Ramos (cell line): Measurements from ENCODE around the gene AMIGO3.
"Not testable (repeated sequence)": the region's sequence is repeated elsewhere in the genome, so short reads cannot be mapped to it uniquely, and the experiment has no call there.

Source experiments
- in situ Hi-C: fragments of 300-500 bp; cut with MboI; formaldehyde crosslinking; loops from one replicate; pipeline ENCODE4 v1.14.3; 2022; ENCODE audit warnings: low sequenced_read_pairs; ENCODE audit not compliant: unreplicated experiment

The AMIGO3 gene

GRCh38 chr3:49712631-49713317 lies 6.7 kb downstream of the AMIGO3 start:
- in situ Hi-C loops = no loop called here

GRCh38 chr3:49712166-49712565 lies 7.3 kb downstream of the AMIGO3 start:
- in situ Hi-C loops = no loop called here

GRCh38 chr3:49711489-49711888 lies 8.0 kb downstream of the AMIGO3 start:
- in situ Hi-C loops = no loop called here

GRCh38 chr3:49709852-49710251 lies 9.6 kb downstream of the AMIGO3 start:
- in situ Hi-C loops = no loop called here

GRCh38 chr3:49707113-49707480 lies 12.4 kb downstream of the AMIGO3 start:
- in situ Hi-C loops = no loop called here

- in situ Hi-C loops = no loop called here
Observed at GRCh38 chr3:49706456-49707112, 12.9 kb downstream of the AMIGO3 start.

GRCh38 chr3:49705390-49705960 lies 14.0 kb downstream of the AMIGO3 start:
- in situ Hi-C loops = no loop called here

GRCh38 chr3:49704629-49705028 lies 14.9 kb downstream of the AMIGO3 start:
- in situ Hi-C loops = no loop called here

- in situ Hi-C loops = no loop called here
Observed at GRCh38 chr3:49703956-49704355, 15.5 kb downstream of the AMIGO3 start.

GRCh38 chr3:49703443-49703927 lies 16.0 kb downstream of the AMIGO3 start:
- in situ Hi-C loops = no loop called here

GRCh38 chr3:49702672-49703071 lies 16.8 kb downstream of the AMIGO3 start:
- in situ Hi-C loops = no loop called here

- in situ Hi-C loops = no loop called here
Observed at GRCh38 chr3:49701388-49702077, 18.0 kb downstream of the AMIGO3 start.

- in situ Hi-C loops = no loop called here
Observed at GRCh38 chr3:49700453-49701128, 18.9 kb downstream of the AMIGO3 start.

GRCh38 chr3:49700014-49700413 lies 19.5 kb downstream of the AMIGO3 start:
- in situ Hi-C loops = no loop called here

- in situ Hi-C loops = no loop called here
Observed at GRCh38 chr3:49699281-49699979, 20.1 kb downstream of the AMIGO3 start.

GRCh38 chr3:49695350-49696015 lies 24.0 kb downstream of the AMIGO3 start:
- in situ Hi-C loops = not testable (repeated sequence)

GRCh38 chr3:49694409-49695070 lies 24.9 kb downstream of the AMIGO3 start:
- in situ Hi-C loops = not testable (repeated sequence)

GRCh38 chr3:49691481-49691880 lies 28.0 kb downstream of the AMIGO3 start:
- in situ Hi-C loops = not testable (repeated sequence)

- in situ Hi-C loops = not testable (repeated sequence)
Observed at GRCh38 chr3:49690856-49691255, 28.6 kb downstream of the AMIGO3 start.
